Liver (tissue), 9 donors: Measurements from ENCODE around the gene TXNDC16. TPM values are rescaled to one million over a fixed set of nuclear protein-coding genes. Genes with fewer than 3 reads are reported as not detected.

Experiments
- DNase-seq: peaks from one replicate; pipeline ENCODE4 v3.0.0-alpha.2; 2017; ENCODE audit warnings: low spot score
- H3K27ac ChIP-seq, 2 donors: one replicate each; pipeline ENCODE4 v1.7.0; 2013; ENCODE audit warnings: inconsistent platforms in 2 of 2, low read length in 2 of 2, control low read depth in 1 of 2, low read depth in 1 of 2, mild to moderate bottlenecking in 1 of 2
- H3K27me3 ChIP-seq, 4 donors: one replicate each; pipeline versions ENCODE4 v1.6.1 to v1.7.0; 2013; ENCODE audit warnings: low read length in 3 of 4, inconsistent platforms in 1 of 4, mild to moderate bottlenecking in 1 of 4, moderate library complexity in 1 of 4; ENCODE audit not compliant: control insufficient read depth in 4 of 4, insufficient read depth in 4 of 4
- H3K36me3 ChIP-seq, 4 donors: one replicate each; pipeline versions ENCODE4 v1.6.1 to v1.7.0; 2013; ENCODE audit warnings: low read length in 3 of 4, mild to moderate bottlenecking in 3 of 4, low read depth in 1 of 4, moderate library complexity in 1 of 4; ENCODE audit not compliant: control insufficient read depth in 4 of 4, insufficient read depth in 3 of 4
- H3K4me1 ChIP-seq, 4 donors: one replicate each; pipeline versions ENCODE4 v1.6.1 to v1.7.0; 2013; ENCODE audit warnings: low read length in 3 of 4, mild to moderate bottlenecking in 3 of 4, moderate library complexity in 1 of 4; ENCODE audit not compliant: control insufficient read depth in 4 of 4, insufficient read depth in 4 of 4
- H3K4me3 ChIP-seq, 3 donors: one replicate each; pipeline versions ENCODE4 v1.6.1 to v1.7.0; 2013; ENCODE audit warnings: low read length in 3 of 3, control low read depth in 1 of 3, low read depth in 1 of 3, mild to moderate bottlenecking in 1 of 3
- H3K9ac ChIP-seq, 2 donors: one replicate each; pipeline ENCODE4 v1.7.0; 2013; ENCODE audit warnings: low read length in 2 of 2, mild to moderate bottlenecking in 2 of 2, moderate library complexity in 2 of 2, control low read depth in 1 of 2, low read depth in 1 of 2
- H3K9me3 ChIP-seq, 4 donors: one replicate each; pipeline versions ENCODE4 v1.6.1 to v1.7.0; 2013; ENCODE audit warnings: low read length in 3 of 4; ENCODE audit not compliant: control insufficient read depth in 4 of 4
- ATF3 ChIP-seq: IDR thresholded peaks from 2 replicates; pipeline ENCODE4 v1.6.1; 2016; ENCODE audit warnings: antibody characterized with exemption
- CTCF ChIP-seq: fragments of 150-350 bp; IDR thresholded peaks from 2 replicates; pipeline ENCODE4 v1.5.1; 2017; ENCODE audit warnings: improper control_type of control experiment, low read depth, low read length; ENCODE audit not compliant: missing input control
- EGR1 ChIP-seq, 2 donors: IDR thresholded peaks; 2 replicates each; pipeline ENCODE4 v1.6.1; 2016 to 2018; ENCODE audit warnings: antibody characterized with exemption in 2 of 2, low read depth in 2 of 2
- HNF4A ChIP-seq, 2 donors: conservative IDR thresholded peaks; 2 replicates each; pipeline ENCODE4 v1.6.1; 2016; ENCODE audit warnings: antibody characterized with exemption in 2 of 2, mild to moderate bottlenecking in 2 of 2
- HNF4G ChIP-seq: IDR thresholded peaks from 2 replicates; pipeline ENCODE4 v1.6.1; 2016; ENCODE audit warnings: antibody characterized with exemption
- JUND ChIP-seq, 2 donors: IDR thresholded peaks; 2 replicates each; pipeline ENCODE4 v1.6.1; 2016; ENCODE audit warnings: antibody characterized with exemption in 2 of 2
- MAX ChIP-seq: IDR thresholded peaks from 2 replicates; pipeline ENCODE4 v1.6.1; 2016; ENCODE audit warnings: antibody characterized with exemption
- NR2F2 ChIP-seq: IDR thresholded peaks from 2 replicates; pipeline ENCODE4 v1.6.1; 2016; ENCODE audit warnings: antibody characterized with exemption
- RAD21 ChIP-seq, 2 donors: IDR thresholded peaks; 2 replicates each; pipeline ENCODE4 v1.6.1; 2016; ENCODE audit warnings: antibody characterized with exemption in 2 of 2, mild to moderate bottlenecking in 2 of 2
- REST ChIP-seq: IDR thresholded peaks from 2 replicates; pipeline ENCODE4 v1.6.1; 2016; ENCODE audit warnings: antibody characterized with exemption, mild to moderate bottlenecking
- RXRA ChIP-seq, 2 donors: IDR thresholded peaks; 2 replicates each; pipeline ENCODE4 v1.6.1; 2017 to 2018; ENCODE audit warnings: antibody characterized with exemption in 2 of 2, mild to moderate bottlenecking in 1 of 2
- SP1 ChIP-seq: IDR thresholded peaks from 2 replicates; pipeline ENCODE4 v1.6.1; 2018; ENCODE audit warnings: antibody characterized with exemption, mild to moderate bottlenecking
- TAF1 ChIP-seq: conservative IDR thresholded peaks from 2 replicates; pipeline ENCODE4 v1.6.1; 2016; ENCODE audit warnings: antibody characterized with exemption, mild to moderate bottlenecking
- YY1 ChIP-seq: IDR thresholded peaks from 2 replicates; pipeline ENCODE4 v1.6.1; 2016; ENCODE audit warnings: antibody characterized with exemption, mild to moderate bottlenecking
- WGBS: extraction: QIAGEN DNeasy Blood & Tissue Kit; methylation state at CpG from one replicate; pipeline ENCODE4 v1.1.7; 2013; 5-methylcytosine and 5-hydroxymethylcytosine counted together
- polyA plus RNA-seq, 2 donors: library from polyadenylated mRNA; stranded (reverse) in 1 of 2; unstranded in 1 of 2; fragments of 200-250 nt in 1 of 2; fragments of >200 nt in 1 of 2; fragmentation: Nextera tagmentation in 1 of 2; extraction: Ambion mirVana in 1 of 2; gene quantifications; one replicate each; pipeline versions ENCODE4 v1.2.1 to v1.2.3, GENCODE V29; 2013 to 2015
- total RNA-seq, 2 donors: library from RNA; depleted of rRNA; stranded (reverse); fragments of >200 nt; gene quantifications; one replicate each; pipeline ENCODE4 v1.2.3, GENCODE V29; 2014
- donor health status: healthy.
- donor health status: healthy.
- donor health status: healthy.
- donor health status: healthy.
- donor health status: healthy.

Gene TXNDC16
- total and polyA plus RNA-seq, 4 donors: 2.0 to 16.2 (median 4.1) TPM

GRCh38 chr14:52455291-52456088 lies 96.8 kb downstream of the TXNDC16 start:
- Histone ChIP-seq H3K4me1 (no peaks in the 10 kb centered on the region), H3K36me3 (peaks cover 0 to 18% (median 2%) of the 10 kb centered on the region in 4 donors), H3K27me3 (no peaks in the 10 kb centered on the region), H3K4me3 (no peak overlapping the region), H3K9ac (no peak overlapping the region), H3K9me3 (no peaks in the 10 kb centered on the region), H3K27ac (no peak overlapping the region)
- DNase-seq: no peak
- TF ChIP-seq NR2F2 (no peak), SP1 (no peak), EGR1 (IDR thresholded peaks at IDR 0.05; ENCODE audit: low read depth in 2 of 2) (no peak), MAX (no peak), RAD21 (IDR thresholded peaks at IDR 0.05) (no peak), HNF4G (no peak), ATF3 (no peak), HNF4A (conservative IDR thresholded peaks at IDR 0.05) (no peak), JUND (IDR thresholded peaks at IDR 0.05) (no peak), REST (no peak)
- 98% methylated on average over 3 of the region's 3 CpGs for WGBS

- Histone ChIP-seq H3K4me3 (no peak overlapping the region), H3K36me3 (no peaks in the 10 kb centered on the region), H3K9me3 (no peaks in the 10 kb centered on the region), H3K27me3 (no peaks in the 10 kb centered on the region), H3K9ac (no peak overlapping the region), H3K4me1 (no peaks in the 10 kb centered on the region), H3K27ac (no peak overlapping the region)
- no peak for TF ChIP-seq CTCF
- TF ChIP-seq JUND (IDR thresholded peaks at IDR 0.05): no peak
- no peak for TF ChIP-seq SP1
- TF ChIP-seq TAF1: no peak
- no peak for TF ChIP-seq HNF4G
- TF ChIP-seq EGR1 (IDR thresholded peaks at IDR 0.05; ENCODE audit: low read depth in 2 of 2): no peak
- no peak for TF ChIP-seq ATF3
- TF ChIP-seq YY1: no peak
- TF ChIP-seq REST: no peak
- no peak for TF ChIP-seq RXRA (IDR thresholded peaks at IDR 0.05)
- TF ChIP-seq MAX: no peak
- whole genome bisulfite sequencing: 96% methylated on average over 3 of the region's 3 CpGs
- no peak for DNase-seq
Observed at GRCh38 chr14:52447236-52447635, 105.1 kb downstream of the TXNDC16 start.
